Activated CD8-positive, alpha-beta memory T cell treated with anti-CD3 and anti-CD28 coated beads, Interleukin-2, amount 50 U/mL, for 24 hours (primary cell): Measurements from ENCODE around the gene DPH6.
"Not testable (repeated sequence)": the region's sequence is repeated elsewhere in the genome, so short reads cannot be mapped to it uniquely, and the experiment has no call there.

ENCODE experiments used
- DNase-seq: peaks from one replicate; pipeline ENCODE4 v3.0.0-alpha.2; 2020; ENCODE audit errors: extremely low read depth

Gene DPH6

GRCh38 chr15:35437157-35437556, 108.8 kb downstream of the DPH6 start:
- no peak for DNase-seq

GRCh38 chr15:35436422-35436821, 109.5 kb downstream of the DPH6 start:
- DNase-seq: no peak

- DNase-seq: no peak
Measured at GRCh38 chr15:35431281-35431680, 114.7 kb downstream of the DPH6 start.

GRCh38 chr15:35430301-35430700, 115.7 kb downstream of the DPH6 start:
- DNase-seq: no peak

GRCh38 chr15:35427496-35427895, 118.5 kb downstream of the DPH6 start:
- DNase-seq: no peak

- no peak for DNase-seq
Measured at GRCh38 chr15:35427091-35427490, 118.9 kb downstream of the DPH6 start.

- DNase-seq: no peak
Measured at GRCh38 chr15:35410775-35411174, 135.2 kb downstream of the DPH6 start.

- no peak for DNase-seq
Measured at GRCh38 chr15:35399901-35400300, 146.1 kb downstream of the DPH6 start.

GRCh38 chr15:35397027-35397426, 148.9 kb downstream of the DPH6 start:
- no peak for DNase-seq

- DNase-seq: no peak
Measured at GRCh38 chr15:35394416-35394815, 151.5 kb downstream of the DPH6 start.

GRCh38 chr15:35393398-35393797, 152.6 kb downstream of the DPH6 start:
- no peak for DNase-seq

- not testable (repeated sequence) for DNase-seq
Measured at GRCh38 chr15:35391408-35391984, 154.5 kb downstream of the DPH6 start.

- DNase-seq: no peak
Measured at GRCh38 chr15:35383506-35383905, 162.5 kb downstream of the DPH6 start.

GRCh38 chr15:35381328-35381727, 164.6 kb downstream of the DPH6 start:
- DNase-seq: no peak

GRCh38 chr15:35379972-35380371, 166.0 kb downstream of the DPH6 start:
- no peak for DNase-seq

- DNase-seq: not testable (repeated sequence)
Measured at GRCh38 chr15:35378454-35378853, 167.5 kb downstream of the DPH6 start.

- DNase-seq: no peak
Measured at GRCh38 chr15:35376707-35377106, 169.3 kb downstream of the DPH6 start.

- DNase-seq: no peak
Measured at GRCh38 chr15:35374661-35375060, 171.3 kb downstream of the DPH6 start.

GRCh38 chr15:35362195-35362829, 183.7 kb downstream of the DPH6 start:
- DNase-seq: no peak

- no peak for DNase-seq
Measured at GRCh38 chr15:35358824-35359223, 187.1 kb downstream of the DPH6 start.

GRCh38 chr15:35351059-35351458, 194.9 kb downstream of the DPH6 start:
- DNase-seq: no peak

GRCh38 chr15:35349916-35350315, 196.0 kb downstream of the DPH6 start:
- no peak for DNase-seq

- no peak for DNase-seq
Measured at GRCh38 chr15:35330916-35331315, 215.0 kb downstream of the DPH6 start.
